HepG2 (cell line): Measurements from ENCODE around the gene PLIN5. TPM values are rescaled to one million over a fixed set of nuclear protein-coding genes. Genes with fewer than 3 reads are reported as not detected.

Experiments
- FOXJ3 ChIP-seq: sonication (generic); formaldehyde crosslinking; IDR thresholded peaks from 2 replicates; pipeline ENCODE4 v1.4.0; 2020; ENCODE audit warnings: missing genetic modification reagents, mild to moderate bottlenecking, borderline replicate concordance
- GLI4 ChIP-seq: sonication (generic); formaldehyde crosslinking; IDR thresholded peaks from 2 replicates; pipeline ENCODE4 v1.5.1; 2020; ENCODE audit warnings: missing genetic modification reagents, mild to moderate bottlenecking, moderate library complexity, borderline replicate concordance
- KDM1A ChIP-seq: IDR thresholded peaks from 2 replicates; pipeline ENCODE4 v1.6.1; 2016; ENCODE audit warnings: missing compliant biosample characterization
- KMT2A ChIP-seq: sonication (generic); formaldehyde crosslinking; IDR thresholded peaks from 2 replicates; pipeline ENCODE4 v1.4.0; 2020; ENCODE audit warnings: missing genetic modification reagents
- MAFG ChIP-seq: sonication (generic); formaldehyde crosslinking; IDR thresholded peaks from 2 replicates; pipeline ENCODE4 v1.5.1; 2020; ENCODE audit warnings: mild to moderate bottlenecking, missing genetic modification reagents
- NBN ChIP-seq: fragments of 450-650 bp; conservative IDR thresholded peaks from 2 replicates; pipeline ENCODE4 v1.6.1; 2017
- POLR2G ChIP-seq: fragments of 200-400 bp; formaldehyde crosslinking; IDR thresholded peaks from 2 replicates; pipeline ENCODE4 v1.6.1; 2018; ENCODE audit warnings: mild to moderate bottlenecking, low read depth, low read length, moderate library complexity
- REPIN1 ChIP-seq: sonication (generic); formaldehyde crosslinking; IDR thresholded peaks from 2 replicates; pipeline ENCODE4 v1.8.0; 2022; ENCODE audit warnings: missing genetic modification reagents, low read depth, mild to moderate bottlenecking, borderline replicate concordance
- SAFB2 ChIP-seq: sonication (generic); formaldehyde crosslinking; IDR thresholded peaks from 2 replicates; pipeline ENCODE4 v1.5.1; 2020; ENCODE audit warnings: missing genetic modification reagents, low read depth, mild to moderate bottlenecking, borderline replicate concordance
- SIN3B ChIP-seq: fragments of 150-350 bp; IDR thresholded peaks from 2 replicates; pipeline ENCODE4 v1.6.1; 2014; ENCODE audit warnings: low read length
- TCF7L2 ChIP-seq: IDR thresholded peaks from 2 replicates; pipeline ENCODE4 v1.6.1; 2011; ENCODE audit warnings: mild to moderate bottlenecking, low read depth, low read length, moderate library complexity
- THYN1 ChIP-seq: sonication (generic); formaldehyde crosslinking; IDR thresholded peaks from 2 replicates; pipeline ENCODE4 v1.8.1; 2023; ENCODE audit warnings: low read depth, mild to moderate bottlenecking, moderate library complexity, missing genetic modification reagents, borderline replicate concordance
- polyA plus RNA-seq, 8 experiments: library from polyadenylated mRNA; depleted of rRNA in 3 of 8; stranded (reverse) in 7 of 8; unstranded in 1 of 8; fragments of >200 nt; fragmentation: Illumina TruSeq in 4 of 8; extraction: Trizol in 4 of 8; gene quantifications; 2 replicates each; pipeline versions ENCODE4 v1.2.1 to v1.2.3, GENCODE V29; 2011 to 2016; ENCODE audit warnings: low read depth in 4 of 8, missing spikeins in 1 of 8, mixed read lengths in 1 of 8; ENCODE audit not compliant: insufficient read depth in 1 of 8
- total RNA-seq, 5 experiments: library from RNA; depleted of rRNA; stranded (reverse); fragments of >200 nt; fragmentation: Illumina TruSeq; extraction: Trizol; gene quantifications; 2 replicates each; pipeline ENCODE4 v1.2.3, GENCODE V29; 2016; ENCODE audit warnings: low read depth in 1 of 5
- TF ChIP-seq, protein P1 (sequence below): IDR thresholded peaks from 2 replicates; pipeline ENCODE4 v1.6.1; 2016
- TF ChIP-seq, protein P2 (sequence below): IDR thresholded peaks from 2 replicates; pipeline ENCODE4 v1.6.1; 2016; ENCODE audit warnings: missing compliant biosample characterization, missing genetic modification reagents, borderline replicate concordance
- TF ChIP-seq, protein P3 (sequence below): sonication (generic); formaldehyde crosslinking; conservative IDR thresholded peaks from 2 replicates; pipeline ENCODE4 v1.5.0; 2020; ENCODE audit warnings: missing genetic modification reagents
- TF ChIP-seq, protein P4 (sequence below): sonication (generic); formaldehyde crosslinking; IDR thresholded peaks from 2 replicates; pipeline ENCODE4 v1.4.0; 2020; ENCODE audit warnings: missing genetic modification reagents, borderline replicate concordance
- TF ChIP-seq, protein P5 (sequence below): sonication (generic); formaldehyde crosslinking; IDR thresholded peaks from 2 replicates; pipeline ENCODE4 v1.5.1; 2020; ENCODE audit warnings: mild to moderate bottlenecking, missing genetic modification reagents, moderate library complexity
- TF ChIP-seq, protein P6 (sequence below): sonication (generic); formaldehyde crosslinking; IDR thresholded peaks from 2 replicates; pipeline ENCODE4 v1.4.0; 2020; ENCODE audit warnings: missing genetic modification reagents, borderline replicate concordance

The PLIN5 gene
- total and polyA plus RNA-seq, 2 of the 13 experiments (the other 11 are each of a cell fraction or from before 2014, with no cell fraction given): 1.8 to 4.8 TPM

DNA sequence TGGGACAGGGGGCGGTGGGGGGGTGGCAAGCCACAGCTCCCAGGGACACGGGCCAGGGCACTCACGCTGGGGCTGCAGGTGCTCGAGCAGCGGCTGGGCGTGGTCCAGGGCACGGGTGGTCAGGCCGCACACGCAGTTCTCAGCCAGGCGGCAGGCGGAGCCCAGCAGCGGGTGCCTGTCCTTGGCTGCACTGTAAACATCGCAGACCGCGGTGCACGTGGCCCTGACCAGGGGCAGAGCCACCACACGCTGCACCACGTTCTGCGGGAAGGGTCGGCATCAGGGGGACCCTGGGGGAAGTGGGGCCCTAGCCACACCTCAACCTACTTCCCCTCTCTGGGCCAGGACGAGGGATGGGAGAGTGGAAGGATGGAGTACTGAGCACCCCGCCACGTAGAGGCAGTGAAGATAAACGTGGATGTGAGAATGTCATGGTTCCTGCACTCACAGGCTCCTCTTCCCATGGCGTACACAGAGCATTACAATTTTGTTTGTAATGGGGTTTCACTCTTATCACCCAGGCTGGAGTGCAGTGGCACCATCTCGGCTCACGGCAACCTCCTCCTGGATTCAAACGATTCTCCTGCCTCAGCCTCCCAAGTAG is 3.4 kb downstream of the PLIN5 start (continued):
- TF ChIP-seq, protein P1, sequence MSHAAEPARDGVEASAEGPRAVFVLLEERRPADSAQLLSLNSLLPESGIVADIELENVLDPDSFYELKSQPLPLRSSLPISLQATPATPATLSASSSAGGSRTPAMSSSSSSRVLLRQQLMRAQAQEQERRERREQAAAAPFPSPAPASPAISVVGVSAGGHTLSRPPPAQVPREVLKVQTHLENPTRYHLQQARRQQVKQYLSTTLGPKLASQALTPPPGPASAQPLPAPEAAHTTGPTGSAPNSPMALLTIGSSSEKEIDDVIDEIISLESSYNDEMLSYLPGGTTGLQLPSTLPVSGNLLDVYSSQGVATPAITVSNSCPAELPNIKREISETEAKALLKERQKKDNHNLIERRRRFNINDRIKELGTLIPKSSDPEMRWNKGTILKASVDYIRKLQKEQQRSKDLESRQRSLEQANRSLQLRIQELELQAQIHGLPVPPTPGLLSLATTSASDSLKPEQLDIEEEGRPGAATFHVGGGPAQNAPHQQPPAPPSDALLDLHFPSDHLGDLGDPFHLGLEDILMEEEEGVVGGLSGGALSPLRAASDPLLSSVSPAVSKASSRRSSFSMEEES (CRISPR knock-in tag): peak; percentile 74
- TF ChIP-seq, protein P2, sequence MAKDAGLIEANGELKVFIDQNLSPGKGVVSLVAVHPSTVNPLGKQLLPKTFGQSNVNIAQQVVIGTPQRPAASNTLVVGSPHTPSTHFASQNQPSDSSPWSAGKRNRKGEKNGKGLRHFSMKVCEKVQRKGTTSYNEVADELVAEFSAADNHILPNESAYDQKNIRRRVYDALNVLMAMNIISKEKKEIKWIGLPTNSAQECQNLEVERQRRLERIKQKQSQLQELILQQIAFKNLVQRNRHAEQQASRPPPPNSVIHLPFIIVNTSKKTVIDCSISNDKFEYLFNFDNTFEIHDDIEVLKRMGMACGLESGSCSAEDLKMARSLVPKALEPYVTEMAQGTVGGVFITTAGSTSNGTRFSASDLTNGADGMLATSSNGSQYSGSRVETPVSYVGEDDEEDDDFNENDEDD (CRISPR knock-in tag): peak; percentile 86
- TF ChIP-seq NBN: no peak
- TF ChIP-seq, protein P3, sequence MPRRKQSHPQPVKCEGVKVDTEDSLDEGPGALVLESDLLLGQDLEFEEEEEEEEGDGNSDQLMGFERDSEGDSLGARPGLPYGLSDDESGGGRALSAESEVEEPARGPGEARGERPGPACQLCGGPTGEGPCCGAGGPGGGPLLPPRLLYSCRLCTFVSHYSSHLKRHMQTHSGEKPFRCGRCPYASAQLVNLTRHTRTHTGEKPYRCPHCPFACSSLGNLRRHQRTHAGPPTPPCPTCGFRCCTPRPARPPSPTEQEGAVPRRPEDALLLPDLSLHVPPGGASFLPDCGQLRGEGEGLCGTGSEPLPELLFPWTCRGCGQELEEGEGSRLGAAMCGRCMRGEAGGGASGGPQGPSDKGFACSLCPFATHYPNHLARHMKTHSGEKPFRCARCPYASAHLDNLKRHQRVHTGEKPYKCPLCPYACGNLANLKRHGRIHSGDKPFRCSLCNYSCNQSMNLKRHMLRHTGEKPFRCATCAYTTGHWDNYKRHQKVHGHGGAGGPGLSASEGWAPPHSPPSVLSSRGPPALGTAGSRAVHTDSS: no peak
- TF ChIP-seq, protein P4, sequence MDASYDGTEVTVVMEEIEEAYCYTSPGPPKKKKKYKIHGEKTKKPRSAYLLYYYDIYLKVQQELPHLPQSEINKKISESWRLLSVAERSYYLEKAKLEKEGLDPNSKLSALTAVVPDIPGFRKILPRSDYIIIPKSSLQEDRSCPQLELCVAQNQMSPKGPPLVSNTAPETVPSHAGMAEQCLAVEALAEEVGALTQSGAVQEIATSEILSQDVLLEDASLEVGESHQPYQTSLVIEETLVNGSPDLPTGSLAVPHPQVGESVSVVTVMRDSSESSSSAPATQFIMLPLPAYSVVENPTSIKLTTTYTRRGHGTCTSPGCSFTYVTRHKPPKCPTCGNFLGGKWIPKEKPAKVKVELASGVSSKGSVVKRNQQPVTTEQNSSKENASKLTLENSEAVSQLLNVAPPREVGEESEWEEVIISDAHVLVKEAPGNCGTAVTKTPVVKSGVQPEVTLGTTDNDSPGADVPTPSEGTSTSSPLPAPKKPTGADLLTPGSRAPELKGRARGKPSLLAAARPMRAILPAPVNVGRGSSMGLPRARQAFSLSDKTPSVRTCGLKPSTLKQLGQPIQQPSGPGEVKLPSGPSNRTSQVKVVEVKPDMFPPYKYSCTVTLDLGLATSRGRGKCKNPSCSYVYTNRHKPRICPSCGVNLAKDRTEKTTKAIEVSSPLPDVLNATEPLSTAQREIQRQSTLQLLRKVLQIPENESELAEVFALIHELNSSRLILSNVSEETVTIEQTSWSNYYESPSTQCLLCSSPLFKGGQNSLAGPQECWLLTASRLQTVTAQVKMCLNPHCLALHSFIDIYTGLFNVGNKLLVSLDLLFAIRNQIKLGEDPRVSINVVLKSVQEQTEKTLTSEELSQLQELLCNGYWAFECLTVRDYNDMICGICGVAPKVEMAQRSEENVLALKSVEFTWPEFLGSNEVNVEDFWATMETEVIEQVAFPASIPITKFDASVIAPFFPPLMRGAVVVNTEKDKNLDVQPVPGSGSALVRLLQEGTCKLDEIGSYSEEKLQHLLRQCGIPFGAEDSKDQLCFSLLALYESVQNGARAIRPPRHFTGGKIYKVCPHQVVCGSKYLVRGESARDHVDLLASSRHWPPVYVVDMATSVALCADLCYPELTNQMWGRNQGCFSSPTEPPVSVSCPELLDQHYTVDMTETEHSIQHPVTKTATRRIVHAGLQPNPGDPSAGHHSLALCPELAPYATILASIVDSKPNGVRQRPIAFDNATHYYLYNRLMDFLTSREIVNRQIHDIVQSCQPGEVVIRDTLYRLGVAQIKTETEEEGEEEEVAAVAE (CRISPR knock-in tag): 0 out of 2 replicates have a peak, but pooled peaks have one; percentile 51
- no peak for TF ChIP-seq GLI4 (CRISPR knock-in tag)
- TF ChIP-seq POLR2G: no peak
- no peak for TF ChIP-seq SIN3B
- TF ChIP-seq THYN1 (CRISPR knock-in tag): no peak
- no peak for TF ChIP-seq KMT2A
- TF ChIP-seq, protein P5, sequence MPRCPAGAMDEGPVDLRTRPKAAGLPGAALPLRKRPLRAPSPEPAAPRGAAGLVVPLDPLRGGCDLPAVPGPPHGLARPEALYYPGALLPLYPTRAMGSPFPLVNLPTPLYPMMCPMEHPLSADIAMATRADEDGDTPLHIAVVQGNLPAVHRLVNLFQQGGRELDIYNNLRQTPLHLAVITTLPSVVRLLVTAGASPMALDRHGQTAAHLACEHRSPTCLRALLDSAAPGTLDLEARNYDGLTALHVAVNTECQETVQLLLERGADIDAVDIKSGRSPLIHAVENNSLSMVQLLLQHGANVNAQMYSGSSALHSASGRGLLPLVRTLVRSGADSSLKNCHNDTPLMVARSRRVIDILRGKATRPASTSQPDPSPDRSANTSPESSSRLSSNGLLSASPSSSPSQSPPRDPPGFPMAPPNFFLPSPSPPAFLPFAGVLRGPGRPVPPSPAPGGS (CRISPR knock-in tag): peak; percentile 68; the same call in 1 of the 2 replicates
- no peak for TF ChIP-seq SAFB2 (CRISPR knock-in tag)
- TF ChIP-seq FOXJ3 (CRISPR knock-in tag): 0 out of 2 replicates have a peak, but pooled peaks have one; percentile 37
- TF ChIP-seq KDM1A (CRISPR knock-in tag): no peak
- TF ChIP-seq REPIN1 (CRISPR knock-in tag): peak; percentile 66; the same call in 1 of the 2 replicates
- TF ChIP-seq, protein P6, sequence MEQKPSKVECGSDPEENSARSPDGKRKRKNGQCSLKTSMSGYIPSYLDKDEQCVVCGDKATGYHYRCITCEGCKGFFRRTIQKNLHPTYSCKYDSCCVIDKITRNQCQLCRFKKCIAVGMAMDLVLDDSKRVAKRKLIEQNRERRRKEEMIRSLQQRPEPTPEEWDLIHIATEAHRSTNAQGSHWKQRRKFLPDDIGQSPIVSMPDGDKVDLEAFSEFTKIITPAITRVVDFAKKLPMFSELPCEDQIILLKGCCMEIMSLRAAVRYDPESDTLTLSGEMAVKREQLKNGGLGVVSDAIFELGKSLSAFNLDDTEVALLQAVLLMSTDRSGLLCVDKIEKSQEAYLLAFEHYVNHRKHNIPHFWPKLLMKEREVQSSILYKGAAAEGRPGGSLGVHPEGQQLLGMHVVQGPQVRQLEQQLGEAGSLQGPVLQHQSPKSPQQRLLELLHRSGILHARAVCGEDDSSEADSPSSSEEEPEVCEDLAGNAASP (CRISPR knock-in tag): peak; percentile 85
- no peak for TF ChIP-seq TCF7L2
- no peak for TF ChIP-seq MAFG (CRISPR knock-in tag)
